Activated gamma-delta T cell treated with anti-CD3 and anti-CD28 coated beads, Interleukin-2, amount 50 U/mL, for 16 hours (primary cell): Measurements from ENCODE around the gene YIF1B.
"Not testable (repeated sequence)": the region's sequence is repeated elsewhere in the genome, so short reads cannot be mapped to it uniquely, and the experiment has no call there.

Experiments
- DNase-seq: peaks from one replicate; pipeline ENCODE4 v3.0.0-alpha.2; 2020; ENCODE audit warnings: low read depth

Gene YIF1B

GRCh38 chr19:38274739-38275138, 41.0 kb downstream of the YIF1B start:
- DNase-seq, result no peak

GRCh38 chr19:38273499-38273898, 42.2 kb downstream of the YIF1B start:
- DNase-seq, result no peak

- no peak for DNase-seq
Observed at GRCh38 chr19:38270587-38271167, 45.1 kb downstream of the YIF1B start.

- DNase-seq, result no peak
Observed at GRCh38 chr19:38268539-38268938, 47.2 kb downstream of the YIF1B start.

GRCh38 chr19:38267761-38268483, 47.8 kb downstream of the YIF1B start:
- DNase-seq, result no peak

GRCh38 chr19:38266981-38267597, 48.7 kb downstream of the YIF1B start:
- no peak for DNase-seq

- no peak for DNase-seq
Observed at GRCh38 chr19:38265921-38266429, 49.8 kb downstream of the YIF1B start.

GRCh38 chr19:38265213-38265861, 50.4 kb downstream of the YIF1B start:
- no peak for DNase-seq

- peak; percentile 7 for DNase-seq
Observed at GRCh38 chr19:38264486-38265212, 51.1 kb downstream of the YIF1B start, which contains the start of gene SPINT2. Gene SPINT2, plus strand, starts transcription at chr19:38264573. Its CDS starts 320 bp downstream, at chr19:38264893.

GRCh38 chr19:38263689-38264485, 51.9 kb downstream of the YIF1B start:
- DNase-seq, result peak; percentile 40

GRCh38 chr19:38262585-38263268, 53.0 kb downstream of the YIF1B start:
- DNase-seq, result no peak

- not testable (repeated sequence) for DNase-seq
Observed at GRCh38 chr19:38261942-38262341, 53.8 kb downstream of the YIF1B start.

GRCh38 chr19:38255383-38256014, 60.2 kb downstream of the YIF1B start:
- DNase-seq, result no peak

GRCh38 chr19:38253788-38254187, 62.0 kb downstream of the YIF1B start:
- DNase-seq, result no peak
